ENCODE results near the gene MICALL2. TPM values are rescaled to one million over a fixed set of nuclear protein-coding genes. Genes with fewer than 3 reads are reported as not detected.

The MICALL2 gene
- total and polyA plus RNA-seq, 5 donors = 9.7 to 18.7 (median 13.0) TPM

GRCh38 chr7:1481300-1481699, 22.0 kb upstream of the MICALL2 start:
- intact Hi-C loops (cut with DNase I) = no loop called here
- Histone ChIP-seq H3K4me3 (ENCODE audit: low read length) (no peak overlapping the region), H3K4me1 (ENCODE audit: control insufficient read depth, insufficient read depth, low read length) (no peaks in the 10 kb centered on the region), H3K27ac (ENCODE audit: low read length) (no peak overlapping the region), H3K9me3 (ENCODE audit: control insufficient read depth, low read length) (no peaks in the 10 kb centered on the region), H3K27me3 (ENCODE audit: control insufficient read depth, insufficient read depth) (no peaks in the 10 kb centered on the region)
- no peak for ATAC-seq
- WGBS = 91% methylated on average over 20 of the region's 20 CpGs
- DNase-seq = no peak

GRCh38 chr7:1480670-1481069, 21.4 kb upstream of the MICALL2 start:
- no peak for DNase-seq
- Histone ChIP-seq H3K4me3 (ENCODE audit: low read length) (no peak overlapping the region), H3K27ac (ENCODE audit: low read length) (no peak overlapping the region), H3K27me3 (ENCODE audit: control insufficient read depth, insufficient read depth) (no peaks in the 10 kb centered on the region), H3K9me3 (ENCODE audit: control insufficient read depth, low read length) (no peaks in the 10 kb centered on the region), H3K4me1 (ENCODE audit: control insufficient read depth, insufficient read depth, low read length) (no peaks in the 10 kb centered on the region)
- ATAC-seq = no peak
- intact Hi-C loops (cut with DNase I) = no loop called here
- WGBS = 84% methylated on average over 12 of the region's 12 CpGs

- DNase-seq (no peak), ATAC-seq (no peak)
- no peaks in the 10 kb centered on the region for H3K4me1 ChIP-seq (ENCODE audit: control insufficient read depth, insufficient read depth, low read length)
- H3K9me3 ChIP-seq (ENCODE audit: control insufficient read depth, low read length) = no peaks in the 10 kb centered on the region
- intact Hi-C loops (cut with DNase I) = loop anchor here in 3 of 4 donors (5.0 to 10.0 kb wide), 2 partner anchors 47 to 254 kb away; no protein-coding TSS in a partner anchor
- no peaks in the 10 kb centered on the region for H3K27me3 ChIP-seq (ENCODE audit: control insufficient read depth, insufficient read depth)
- H3K27ac ChIP-seq (ENCODE audit: low read length) = no peak overlapping the region
- H3K4me3 ChIP-seq (ENCODE audit: low read length) = no peak overlapping the region
- 87% methylated on average over 24 of the region's 24 CpGs for WGBS
These were observed 20.0 kb upstream of the MICALL2 start for GRCh38 chr7:1479287-1479686.

- no peaks in the 10 kb centered on the region for H3K27me3 ChIP-seq (ENCODE audit: control insufficient read depth, insufficient read depth)
- 94% methylated on average over 19 of the region's 19 CpGs for WGBS
- ATAC-seq (no peak), DNase-seq (no peak)
- no peaks in the 10 kb centered on the region for H3K9me3 ChIP-seq (ENCODE audit: control insufficient read depth, low read length)
- no peaks in the 10 kb centered on the region for H3K4me1 ChIP-seq (ENCODE audit: control insufficient read depth, insufficient read depth, low read length)
- H3K4me3 ChIP-seq (ENCODE audit: low read length) = no peak overlapping the region
- intact Hi-C loops (cut with DNase I) = loop anchor here in 3 of 4 donors (5.0 to 10.0 kb wide), 2 partner anchors 46 to 254 kb away; no protein-coding TSS in a partner anchor
- H3K27ac ChIP-seq (ENCODE audit: low read length) = no peak overlapping the region
These were observed 19.2 kb upstream of the MICALL2 start for GRCh38 chr7:1478480-1478879.

GRCh38 chr7:1476859-1477258, 17.6 kb upstream of the MICALL2 start:
- H3K4me3 ChIP-seq (ENCODE audit: low read length) = no peak overlapping the region
- H3K27me3 ChIP-seq (ENCODE audit: control insufficient read depth, insufficient read depth) = no peaks in the 10 kb centered on the region
- no peaks in the 10 kb centered on the region for H3K9me3 ChIP-seq (ENCODE audit: control insufficient read depth, low read length)
- no peak for DNase-seq
- 90% methylated on average over 15 of the region's 15 CpGs for WGBS
- intact Hi-C loops (cut with DNase I) = loop anchor here in 3 of 4 donors (5.0 to 10.0 kb wide), 2 partner anchors 45 to 252 kb away; no protein-coding TSS in a partner anchor
- no peaks in the 10 kb centered on the region for H3K4me1 ChIP-seq (ENCODE audit: control insufficient read depth, insufficient read depth, low read length)
- no peak overlapping the region for H3K27ac ChIP-seq (ENCODE audit: low read length)
- ATAC-seq = no peak

GRCh38 chr7:1475991-1476390, 16.7 kb upstream of the MICALL2 start:
- H3K9me3 ChIP-seq (ENCODE audit: control insufficient read depth, low read length) = no peaks in the 10 kb centered on the region
- H3K4me1 ChIP-seq (ENCODE audit: control insufficient read depth, insufficient read depth, low read length) = no peaks in the 10 kb centered on the region
- H3K4me3 ChIP-seq (ENCODE audit: low read length) = no peak overlapping the region
- no peaks in the 10 kb centered on the region for H3K27me3 ChIP-seq (ENCODE audit: control insufficient read depth, insufficient read depth)
- WGBS = 92% methylated on average over 22 of the region's 22 CpGs
- DNase-seq (no peak), ATAC-seq (no peak)
- no peak overlapping the region for H3K27ac ChIP-seq (ENCODE audit: low read length)
- intact Hi-C loops (cut with DNase I) = loop anchor here in 3 of 4 donors (5.0 to 10.0 kb wide), 2 partner anchors 44 to 251 kb away; no protein-coding TSS in a partner anchor

GRCh38 chr7:1475393-1475792, 16.1 kb upstream of the MICALL2 start:
- Histone ChIP-seq H3K27me3 (ENCODE audit: control insufficient read depth, insufficient read depth) (no peaks in the 10 kb centered on the region), H3K4me3 (ENCODE audit: low read length) (no peak overlapping the region), H3K4me1 (ENCODE audit: control insufficient read depth, insufficient read depth, low read length) (no peaks in the 10 kb centered on the region), H3K9me3 (ENCODE audit: control insufficient read depth, low read length) (no peaks in the 10 kb centered on the region), H3K27ac (ENCODE audit: low read length) (no peak overlapping the region)
- WGBS = 91% methylated on average over 17 of the region's 17 CpGs
- intact Hi-C loops (cut with DNase I) = loop anchor here in 3 of 4 donors (5.0 to 10.0 kb wide), 2 partner anchors 43 to 251 kb away; no protein-coding TSS in a partner anchor
- DNase-seq (no peak), ATAC-seq (no peak)

- Histone ChIP-seq H3K9me3 (ENCODE audit: control insufficient read depth, low read length) (no peaks in the 10 kb centered on the region), H3K4me3 (ENCODE audit: low read length) (no peak overlapping the region), H3K27me3 (ENCODE audit: control insufficient read depth, insufficient read depth) (no peaks in the 10 kb centered on the region), H3K27ac (ENCODE audit: low read length) (no peak overlapping the region), H3K4me1 (ENCODE audit: control insufficient read depth, insufficient read depth, low read length) (no peaks in the 10 kb centered on the region)
- DNase-seq (no peak), ATAC-seq (no peak)
- 75% methylated on average over 24 of the region's 24 CpGs for WGBS
- intact Hi-C loops (cut with DNase I) = loop anchor here in 3 of 4 donors (5.0 to 10.0 kb wide), 3 partner anchors 42 to 250 kb away; no protein-coding TSS in a partner anchor
These were observed 15.5 kb upstream of the MICALL2 start for GRCh38 chr7:1474736-1475135.

- Histone ChIP-seq H3K4me3 (ENCODE audit: low read length) (no peak overlapping the region), H3K27me3 (ENCODE audit: control insufficient read depth, insufficient read depth) (no peaks in the 10 kb centered on the region), H3K4me1 (ENCODE audit: control insufficient read depth, insufficient read depth, low read length) (no peaks in the 10 kb centered on the region), H3K9me3 (ENCODE audit: control insufficient read depth, low read length) (no peaks in the 10 kb centered on the region), H3K27ac (ENCODE audit: low read length) (no peak overlapping the region)
- WGBS = 30% methylated on average over 37 of the region's 37 CpGs
- ATAC-seq (peak; percentile 57 to 76), DNase-seq (peak; percentile 88 to 95 (median 95))
- intact Hi-C loops (cut with DNase I) = loop anchor here in 3 of 4 donors (5.0 to 10.0 kb wide), 2 partner anchors 247 to 249 kb away; no protein-coding TSS in a partner anchor
These were observed 14.7 kb upstream of the MICALL2 start for GRCh38 chr7:1473864-1474512.

GRCh38 chr7:1470901-1471300, 11.6 kb upstream of the MICALL2 start:
- ATAC-seq = no peak
- H3K4me1 ChIP-seq (ENCODE audit: control insufficient read depth, insufficient read depth, low read length) = no peaks in the 10 kb centered on the region
- no peak overlapping the region for H3K4me3 ChIP-seq (ENCODE audit: low read length)
- no peak overlapping the region for H3K27ac ChIP-seq (ENCODE audit: low read length)
- H3K9me3 ChIP-seq (ENCODE audit: control insufficient read depth, low read length) = no peaks in the 10 kb centered on the region
- DNase-seq = no peak
- WGBS = 93% methylated on average over 21 of the region's 21 CpGs
- H3K27me3 ChIP-seq (ENCODE audit: control insufficient read depth, insufficient read depth) = no peaks in the 10 kb centered on the region
- intact Hi-C loops (cut with DNase I) = loop anchor here in 3 of 4 donors (5.0 to 10.0 kb wide), 2 partner anchors 244 to 246 kb away; no protein-coding TSS in a partner anchor

GRCh38 chr7:1468643-1469298, 9.5 kb upstream of the MICALL2 start:
- WGBS = 88% methylated on average over 24 of the region's 24 CpGs
- Histone ChIP-seq H3K4me3 (ENCODE audit: low read length) (no peak overlapping the region), H3K27me3 (ENCODE audit: control insufficient read depth, insufficient read depth) (no peaks in the 10 kb centered on the region), H3K9me3 (ENCODE audit: control insufficient read depth, low read length) (no peaks in the 10 kb centered on the region), H3K27ac (ENCODE audit: low read length) (no peak overlapping the region), H3K4me1 (ENCODE audit: control insufficient read depth, insufficient read depth, low read length) (no peaks in the 10 kb centered on the region)
- no peak for DNase-seq
- ATAC-seq = no peak
- intact Hi-C loops (cut with DNase I) = no loop called here
